WTC11 (cell line): ENCODE measurements around the gene AGAP1.

Experiments
- ATF2 ChIP-seq: sonication (generic); formaldehyde crosslinking; IDR thresholded peaks from 2 replicates; pipeline ENCODE4 v1.8.1; 2022; ENCODE audit warnings: low read depth, missing genetic modification reagents, borderline replicate concordance
- ATF6 ChIP-seq: sonication (generic); formaldehyde crosslinking; IDR thresholded peaks from 2 replicates; pipeline ENCODE4 v1.8.1; 2023; ENCODE audit warnings: mild to moderate bottlenecking, missing genetic modification reagents
- CREM ChIP-seq: sonication (generic); formaldehyde crosslinking; IDR thresholded peaks from 2 replicates; pipeline ENCODE4 v1.8.1; 2022; ENCODE audit warnings: mild to moderate bottlenecking, missing genetic modification reagents, moderate library complexity
- CTCF ChIP-seq: fragments of 200-600 bp; IDR thresholded peaks from 2 replicates; pipeline ENCODE4 v1.8.0; 2022; ENCODE audit warnings: antibody characterized with exemption
- ELF4 ChIP-seq: sonication (generic); formaldehyde crosslinking; IDR thresholded peaks from 2 replicates; pipeline ENCODE4 v1.8.1; 2022; ENCODE audit warnings: low read depth, mild to moderate bottlenecking, moderate library complexity, missing genetic modification reagents
- EMX1 ChIP-seq: fragments of 250-450 bp; sonication (Bioruptor Pico); IDR thresholded peaks from 2 replicates; pipeline ENCODE4 v1.8.0; 2021; ENCODE audit warnings: mild to moderate bottlenecking
- NR2C2 ChIP-seq: sonication (generic); formaldehyde crosslinking; IDR thresholded peaks from 2 replicates; pipeline ENCODE4 v1.8.0; 2022; ENCODE audit warnings: mild to moderate bottlenecking, missing genetic modification reagents
- TEAD4 ChIP-seq: sonication (generic); formaldehyde crosslinking; IDR thresholded peaks from 2 replicates; pipeline ENCODE4 v1.8.0; 2022; ENCODE audit warnings: mild to moderate bottlenecking, missing genetic modification reagents
- ZNF121 ChIP-seq: sonication (generic); formaldehyde crosslinking; IDR thresholded peaks from 2 replicates; pipeline ENCODE4 v1.8.0; 2023; ENCODE audit warnings: missing genetic modification reagents
- ZNF512 ChIP-seq: sonication (generic); formaldehyde crosslinking; IDR thresholded peaks from 2 replicates; pipeline ENCODE4 v1.8.1; 2022; ENCODE audit warnings: missing genetic modification reagents, borderline replicate concordance
- TF ChIP-seq, protein P1 (sequence below): sonication (generic); formaldehyde crosslinking; conservative IDR thresholded peaks from 2 replicates; pipeline ENCODE4 v1.8.1; 2022; ENCODE audit warnings: mild to moderate bottlenecking, missing genetic modification reagents
- TF ChIP-seq, protein P2 (sequence below): sonication (generic); formaldehyde crosslinking; IDR thresholded peaks from 2 replicates; pipeline ENCODE4 v1.8.0; 2022; ENCODE audit warnings: mild to moderate bottlenecking, missing genetic modification reagents

- TF ChIP-seq CREM (no peak), NR2C2 (CRISPR knock-in tag) (no peak), ZNF512 (CRISPR knock-in tag) (no peak), ELF4 (CRISPR knock-in tag) (no peak), CTCF (no peak), ZNF121 (CRISPR knock-in tag) (no peak), TEAD4 (CRISPR knock-in tag) (no peak), ATF2 (CRISPR knock-in tag) (no peak), EMX1 (CRISPR knock-in tag) (no peak), ATF6 (CRISPR knock-in tag) (no peak)
- TF ChIP-seq, protein P1, sequence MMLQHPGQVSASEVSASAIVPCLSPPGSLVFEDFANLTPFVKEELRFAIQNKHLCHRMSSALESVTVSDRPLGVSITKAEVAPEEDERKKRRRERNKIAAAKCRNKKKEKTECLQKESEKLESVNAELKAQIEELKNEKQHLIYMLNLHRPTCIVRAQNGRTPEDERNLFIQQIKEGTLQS (CRISPR knock-in tag), result no peak
- TF ChIP-seq, protein P2, sequence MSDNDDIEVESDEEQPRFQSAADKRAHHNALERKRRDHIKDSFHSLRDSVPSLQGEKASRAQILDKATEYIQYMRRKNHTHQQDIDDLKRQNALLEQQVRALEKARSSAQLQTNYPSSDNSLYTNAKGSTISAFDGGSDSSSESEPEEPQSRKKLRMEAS (CRISPR knock-in tag), result no peak
Observed at GRCh38 chr2:235877275-235877802, 383.5 kb downstream of the AGAP1 start.
